Measurements from ENCODE around the gene PRSS35. TPM values are rescaled to one million over a fixed set of nuclear protein-coding genes. Genes with fewer than 3 reads are reported as not detected.

The PRSS35 gene
- polyA plus RNA-seq, 3 donors: 35.2 to 38.7 (median 36.7) TPM

Other genes with a start within 250 kb of the PRSS35 start
- 1 to 10 TPM; 1.8 to 2.7 (median 2.1) TPM for gene ME1, start 81.5 kb upstream of the PRSS35 start, polyA plus RNA-seq (ENCODE audit: insufficient read length in 3 of 3)
- under 1 TPM; 0.62 to 0.86 (median 0.68) TPM for gene SNAP91, start 196.6 kb downstream of the PRSS35 start, polyA plus RNA-seq (ENCODE audit: insufficient read length in 3 of 3)

Measured in renal cortex interstitium (tissue), 3 donors.